ENCODE data around the gene ZNF79. TPM values are rescaled to one million over a fixed set of nuclear protein-coding genes. Genes with fewer than 3 reads are reported as not detected.

Gene ZNF79
- total and polyA plus RNA-seq, 5 experiments from 2014 or later = 3.3 to 17.2 (median 6.6) TPM

GRCh38 chr9:127493592-127494303 is 69.6 kb downstream of the ZNF79 start:
- POLR2A ChIA-PET = no interaction called here
- no peak overlapping the region for H3K27ac Mint-ChIP-seq

DNA sequence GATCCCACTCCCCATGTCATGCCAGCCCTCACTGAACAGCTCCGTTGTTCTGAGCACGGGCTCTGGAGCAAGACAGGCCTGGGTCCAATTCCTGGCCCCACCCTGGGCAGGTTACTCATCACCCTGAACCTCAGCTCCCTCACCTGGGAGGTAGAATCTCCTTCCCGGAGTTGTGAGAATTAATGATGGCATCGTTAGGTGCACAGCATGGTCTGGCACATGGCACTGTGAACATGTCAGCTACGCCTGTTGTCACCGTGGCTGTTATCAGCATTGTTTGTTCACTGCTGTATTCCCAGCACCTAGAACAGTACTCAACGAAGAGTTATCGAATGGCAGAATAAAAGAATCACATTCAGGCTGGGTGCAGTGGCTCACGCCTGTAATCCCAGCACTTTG is 70.1 kb downstream of the ZNF79 start:
- Mint-ChIP-seq H3K9me3 (no peaks in the 10 kb centered on the region), H3K4me3 (no peak overlapping the region), H3K4me1 (no peaks in the 10 kb centered on the region), H3K27me3 (no peaks in the 10 kb centered on the region), H3K36me3 (peaks cover 0 to 42% (median 2%) of the 10 kb centered on the region in 3 donors), H3K27ac (no peak overlapping the region)
- DNase-seq (no peak), ATAC-seq (no peak)
- POLR2A ChIA-PET = interaction anchor here (0.6 kb wide), 1 partner anchor 8 kb away, joined by 4 read pairs; no protein-coding TSS in a partner anchor

More at GRCh38 chr9:127493592-127494303, 69.6 kb downstream of the ZNF79 start:
- no peak for DNase-seq
- Mint-ChIP-seq H3K4me1 (no peaks in the 10 kb centered on the region), H3K4me3 (no peak overlapping the region), H3K9me3 (no peaks in the 10 kb centered on the region), H3K27me3 (no peaks in the 10 kb centered on the region), H3K36me3 (peaks cover 0 to 45% (median 2%) of the 10 kb centered on the region in 3 donors)
- ATAC-seq = no peak

Other genes with a start within 250 kb of the ZNF79 start
- 1 to 10 TPM; 1.9 to 2.0 TPM for gene GARNL3, start 159.6 kb upstream of the ZNF79 start, total RNA-seq
- under 1 TPM in 1 of 3 donors, not detected in 2; 0.43 TPM for gene GARNL3, start 159.6 kb upstream of the ZNF79 start, polyA plus RNA-seq
- under 1 TPM; 0.19 to 0.39 TPM for gene SLC2A8, start 27.2 kb upstream of the ZNF79 start, total RNA-seq
- 1 to 10 TPM in 1 of 3 donors, not detected in 2; 1.2 TPM for gene SLC2A8, start 27.2 kb upstream of the ZNF79 start, polyA plus RNA-seq
- 1,000 to 10,000 TPM; 1,452 to 1,480 TPM for gene RPL12, start 27.0 kb downstream of the ZNF79 start, total RNA-seq
- 1,000 to 10,000 TPM; 1,731 to 2,420 (median 2,163) TPM for gene RPL12, start 27.0 kb downstream of the ZNF79 start, polyA plus RNA-seq
- gene LRSAM1, start 27.1 kb downstream of the ZNF79 start, total RNA-seq = 10 to 100 TPM; 24.2 to 26.4 TPM
- gene LRSAM1, start 27.1 kb downstream of the ZNF79 start, polyA plus RNA-seq = 1 to 10 TPM; 4.3 to 9.6 (median 5.0) TPM
- 10 to 100 TPM; 34.6 to 39.7 TPM for gene STXBP1, start 187.9 kb downstream of the ZNF79 start, total RNA-seq
- gene STXBP1, start 187.9 kb downstream of the ZNF79 start, polyA plus RNA-seq = 10 to 100 TPM in 1 of 3 donors, 1 to 10 TPM in 2; 3.4 to 10.3 (median 7.5) TPM